Adrenal gland (tissue), 5 donors: Measurements from ENCODE around the gene MLC1.

ENCODE experiments used
- POLR2A ChIP-seq, 2 donors: fragments of 450-650 bp; IDR thresholded peaks; one replicate each; pipeline ENCODE4 v1.6.1; 2017; ENCODE audit warnings: antibody characterized with exemption in 2 of 2, mild to moderate bottlenecking in 2 of 2, moderate library complexity in 1 of 2
- TF ChIP-seq, protein P1 (sequence below), 6 experiments: fragments of 450-650 bp in 4 of 6; fragments of 200-600 bp in 2 of 6; sonication (generic) in 1 of 6; IDR thresholded peaks; 1 replicate in 5 of 6; 2 replicates in 1 of 6; pipeline versions ENCODE4 v1.5.1 to v1.8.0; 2016 to 2021; ENCODE audit warnings: antibody characterized with exemption in 6 of 6, mild to moderate bottlenecking in 2 of 6, moderate library complexity in 1 of 6
- donor health status: DM: no; HTN: no; CAD: no.

DNA sequence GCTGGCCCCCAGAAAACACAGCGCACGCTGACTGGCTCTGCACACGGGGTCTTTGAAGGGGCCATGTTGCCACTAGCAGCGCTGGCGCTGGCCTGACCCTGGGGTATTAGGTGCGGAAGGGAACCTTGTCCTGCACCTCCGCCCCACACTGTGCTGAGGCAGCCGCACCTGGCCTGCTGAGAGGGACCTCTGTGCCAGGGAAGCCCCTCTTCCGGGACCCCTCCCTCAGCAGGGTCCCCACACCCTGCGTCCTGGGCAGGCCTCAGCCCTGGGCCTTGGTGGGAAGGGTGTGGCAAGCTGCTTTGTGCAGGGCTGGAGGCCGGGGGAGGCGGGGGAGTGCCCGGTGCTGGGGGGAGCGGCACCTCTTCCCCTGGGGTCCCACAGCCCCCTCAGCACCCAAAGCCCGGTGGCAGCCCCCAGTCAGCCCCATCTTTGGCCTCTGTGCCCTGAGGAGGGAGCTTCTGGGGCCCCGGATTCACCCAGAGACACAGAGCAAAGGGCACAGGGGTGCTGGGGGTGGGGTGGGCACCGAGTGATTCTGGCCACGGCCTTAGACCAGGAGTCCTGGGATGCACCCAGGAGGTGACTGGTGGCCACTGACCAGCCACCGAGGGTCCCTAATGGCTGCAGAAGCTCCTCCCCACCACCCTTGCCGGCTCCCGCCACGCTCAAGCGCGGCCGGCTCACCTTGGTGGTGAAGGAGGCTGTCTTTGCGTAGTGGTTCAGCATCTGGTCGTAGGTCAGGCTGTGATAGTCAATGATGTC is 38.6 kb downstream of the MLC1 start:
- TF ChIP-seq, protein P1, sequence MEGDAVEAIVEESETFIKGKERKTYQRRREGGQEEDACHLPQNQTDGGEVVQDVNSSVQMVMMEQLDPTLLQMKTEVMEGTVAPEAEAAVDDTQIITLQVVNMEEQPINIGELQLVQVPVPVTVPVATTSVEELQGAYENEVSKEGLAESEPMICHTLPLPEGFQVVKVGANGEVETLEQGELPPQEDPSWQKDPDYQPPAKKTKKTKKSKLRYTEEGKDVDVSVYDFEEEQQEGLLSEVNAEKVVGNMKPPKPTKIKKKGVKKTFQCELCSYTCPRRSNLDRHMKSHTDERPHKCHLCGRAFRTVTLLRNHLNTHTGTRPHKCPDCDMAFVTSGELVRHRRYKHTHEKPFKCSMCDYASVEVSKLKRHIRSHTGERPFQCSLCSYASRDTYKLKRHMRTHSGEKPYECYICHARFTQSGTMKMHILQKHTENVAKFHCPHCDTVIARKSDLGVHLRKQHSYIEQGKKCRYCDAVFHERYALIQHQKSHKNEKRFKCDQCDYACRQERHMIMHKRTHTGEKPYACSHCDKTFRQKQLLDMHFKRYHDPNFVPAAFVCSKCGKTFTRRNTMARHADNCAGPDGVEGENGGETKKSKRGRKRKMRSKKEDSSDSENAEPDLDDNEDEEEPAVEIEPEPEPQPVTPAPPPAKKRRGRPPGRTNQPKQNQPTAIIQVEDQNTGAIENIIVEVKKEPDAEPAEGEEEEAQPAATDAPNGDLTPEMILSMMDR (IDR thresholded peaks at IDR 0.05): no peak
- no peak for TF ChIP-seq POLR2A (IDR thresholded peaks at IDR 0.05)
